Right lobe of liver (tissue), 6 donors: ENCODE measurements around the gene WBP1L. TPM values are rescaled to one million over a fixed set of nuclear protein-coding genes. Genes with fewer than 3 reads are reported as not detected.

ENCODE experiments used
- ATAC-seq, 4 donors: fragments of 200-7000 bp; cut with Tn5 transposase; one replicate each; pipeline ENCODE4 v1.9.1; 2020; ENCODE audit warnings: mild to moderate bottlenecking in 4 of 4, moderate library complexity in 4 of 4
- DNase-seq, 3 donors: peaks; one replicate each; pipeline ENCODE4 v3.0.0-alpha.2; 2020
- H3K27ac ChIP-seq, 3 donors: fragments of 200-600 bp; one replicate each; pipeline ENCODE4 v1.8.0; 2022
- H3K27me3 ChIP-seq, 2 donors: fragments of 200-600 bp; one replicate each; pipeline ENCODE4 v1.8.0; 2022
- H3K36me3 ChIP-seq, 4 donors: fragments of 200-600 bp; sonication (generic) in 1 of 4; one replicate each; pipeline versions ENCODE4 v1.5.1 to v1.8.0; 2017 to 2022; ENCODE audit warnings: control low read depth in 1 of 4
- H3K4me1 ChIP-seq, 4 donors: fragments of 200-600 bp; sonication (generic) in 1 of 4; one replicate each; pipeline versions ENCODE4 v1.5.1 to v1.8.0; 2017 to 2022; ENCODE audit warnings: control low read depth in 1 of 4
- H3K4me3 ChIP-seq, 3 donors: fragments of 200-600 bp; one replicate each; pipeline ENCODE4 v1.8.0; 2022
- H3K9me3 ChIP-seq, 4 donors: fragments of 200-600 bp; sonication (generic) in 1 of 4; one replicate each; pipeline versions ENCODE4 v1.5.1 to v1.8.0; 2017 to 2022; ENCODE audit warnings: control low read depth in 1 of 4
- CTCF ChIP-seq, 4 donors: fragments of 200-600 bp in 3 of 4; fragments of 450-650 bp in 1 of 4; IDR thresholded peaks; one replicate each; pipeline versions ENCODE4 v1.5.1 to v1.8.0; 2016 to 2022; ENCODE audit warnings: antibody characterized with exemption in 4 of 4, mild to moderate bottlenecking in 2 of 4
- POLR2A ChIP-seq: fragments of 450-650 bp; IDR thresholded peaks from one replicate; pipeline ENCODE4 v1.6.1; 2017; ENCODE audit warnings: antibody characterized with exemption, mild to moderate bottlenecking
- WGBS: methylation state at CpG from one replicate; pipeline ENCODE4 v1.1.6; 2018; ENCODE audit warnings: low coverage, low lambda C conversion rate; ENCODE audit not compliant: insufficient coverage; ENCODE audit errors: missing lambda C conversion rate; 5-methylcytosine and 5-hydroxymethylcytosine counted together
- intact Hi-C, 2 donors: fragments of 100-400 bp; cut with DNase I; formaldehyde crosslinking; loops; one replicate each; pipeline versions ENCODE4 v1.11.2 to v1.14.1; 2022
- total RNA-seq, 6 experiments: library from RNA; depleted of rRNA in 2 of 6; stranded (reverse); fragments of >200 nt in 2 of 6; fragmentation: NEBNext Ultra II Directional in 3 of 6; extraction: Animal tissue kit (Norgen Biotek cat#: 25700) in 3 of 6; gene quantifications; one replicate each; pipeline versions ENCODE4 v1.1.0 to v1.2.4, GENCODE V29; 2016 to 2023
- donor health status: DM: no; HTN: yes; CAD: no.
- donor health status: DM: no; HTN: no; CAD: no.
- donor health status: DM: no; HTN: no; CAD: no.
- donor health status: DM: no; HTN: yes; CAD: no.
- donor health status: DM: no; HTN: yes; CAD: no.

The WBP1L gene
- total RNA-seq, 6 experiments from 2014 or later, result 24.1 to 58.4 (median 32.8) TPM

- H3K27ac ChIP-seq, result no peak overlapping the region
- TF ChIP-seq CTCF (IDR thresholded peaks at IDR 0.05), result no peak
- H3K9me3 ChIP-seq, result no peaks in the 10 kb centered on the region
- ATAC-seq, result no peak
- intact Hi-C loops, result loop anchor here in 1 of 2 donors (10.0 kb wide), 1 partner anchor 90 kb away; no protein-coding TSS in a partner anchor
- H3K27me3 ChIP-seq, result no peaks in the 10 kb centered on the region
- no peaks in the 10 kb centered on the region for H3K4me1 ChIP-seq
- WGBS, result 94% methylated on average over 2 of the region's 4 CpGs
- H3K36me3 ChIP-seq, result no peaks in the 10 kb centered on the region
- no peak for DNase-seq
- H3K4me3 ChIP-seq, result no peak overlapping the region
Measured at GRCh38 chr10:102824664-102825063, 80.9 kb downstream of the WBP1L start.

- TF ChIP-seq CTCF (IDR thresholded peaks at IDR 0.05) (no peak), POLR2A (no peak)
- no peaks in the 10 kb centered on the region for H3K27me3 ChIP-seq
- no peaks in the 10 kb centered on the region for H3K36me3 ChIP-seq
- H3K4me3 ChIP-seq, result no peak overlapping the region
- peaks cover 0 to under 1% (median 0%) of the 10 kb centered on the region in 4 donors for H3K4me1 ChIP-seq
- DNase-seq (no peak), ATAC-seq (no peak)
- 90% methylated on average over 2 of the region's 9 CpGs for WGBS
- no peak overlapping the region for H3K27ac ChIP-seq
- no peaks in the 10 kb centered on the region for H3K9me3 ChIP-seq
- intact Hi-C loops, result loop anchor here in 1 of 2 donors (10.0 kb wide), 1 partner anchor 91 kb away; no protein-coding TSS in a partner anchor
Measured at GRCh38 chr10:102826148-102826796, 82.5 kb downstream of the WBP1L start.

GRCh38 chr10:102827597-102827975 lies 83.8 kb downstream of the WBP1L start:
- TF ChIP-seq POLR2A, result no peak
- no peak for TF ChIP-seq CTCF (IDR thresholded peaks at IDR 0.05)
- 95% methylated on average over 4 of the region's 5 CpGs for WGBS
- DNase-seq (no peak), ATAC-seq (no peak)
- no peaks in the 10 kb centered on the region for H3K9me3 ChIP-seq
- H3K4me1 ChIP-seq, result peaks cover 0 to 6% (median 3%) of the 10 kb centered on the region in 4 donors
- intact Hi-C loops, result loop anchor here in 1 of 2 donors (10.0 kb wide), 1 partner anchor 93 kb away; no protein-coding TSS in a partner anchor
- H3K4me3 ChIP-seq, result no peak overlapping the region
- H3K27ac ChIP-seq, result no peak overlapping the region
- H3K27me3 ChIP-seq, result no peaks in the 10 kb centered on the region
- no peaks in the 10 kb centered on the region for H3K36me3 ChIP-seq

- DNase-seq (peak in 2 of 3 donors; percentile 41 to 75), ATAC-seq (peak; percentile 77 to 85 (median 81))
- Histone ChIP-seq H3K27ac (peak overlapping the region in 1 of 3 donors; percentile 43), H3K4me1 (peaks cover 0 to 6% (median 3%) of the 10 kb centered on the region in 4 donors), H3K4me3 (peak overlapping the region in 1 of 3 donors; percentile 17), H3K9me3 (no peaks in the 10 kb centered on the region), H3K36me3 (no peaks in the 10 kb centered on the region), H3K27me3 (no peaks in the 10 kb centered on the region)
- intact Hi-C loops, result loop anchor here (5.0 to 10.0 kb wide), 2 partner anchors 71 to 243 kb away; no protein-coding TSS in a partner anchor
- TF ChIP-seq POLR2A (no peak), CTCF (IDR thresholded peaks at IDR 0.05) (no peak)
- WGBS, result 36% methylated on average over 14 of the region's 16 CpGs
Measured at GRCh38 chr10:102831322-102832071, 87.7 kb downstream of the WBP1L start.
